ENCODE results near the gene DYNC1LI1.

Gene DYNC1LI1

GRCh38 chr3:32487781-32488473, 82.7 kb downstream of the DYNC1LI1 start:
- no peak for DNase-seq

DNA sequence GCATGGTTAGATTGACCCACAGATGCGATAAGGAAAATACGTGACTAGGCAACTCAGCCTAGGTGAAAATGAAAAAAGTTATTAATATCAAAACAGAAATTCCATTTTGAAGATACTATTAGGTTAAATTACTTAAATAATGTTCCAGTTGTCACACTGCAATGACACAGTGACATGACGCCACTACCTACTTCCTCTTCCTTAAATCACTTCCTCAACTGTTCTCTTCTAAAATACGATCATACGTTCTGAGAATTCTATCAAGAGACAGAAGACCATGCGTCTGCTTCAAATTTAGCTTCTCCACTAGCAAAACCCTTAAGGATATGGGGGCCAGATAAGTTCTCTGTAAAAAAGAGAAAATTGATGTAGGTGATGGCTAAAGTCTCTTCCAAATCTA, 86.2 kb downstream of the DYNC1LI1 start:
- DNase-seq: no peak

GRCh38 chr3:32483772-32484171, 86.9 kb downstream of the DYNC1LI1 start:
- no peak for DNase-seq

DNA sequence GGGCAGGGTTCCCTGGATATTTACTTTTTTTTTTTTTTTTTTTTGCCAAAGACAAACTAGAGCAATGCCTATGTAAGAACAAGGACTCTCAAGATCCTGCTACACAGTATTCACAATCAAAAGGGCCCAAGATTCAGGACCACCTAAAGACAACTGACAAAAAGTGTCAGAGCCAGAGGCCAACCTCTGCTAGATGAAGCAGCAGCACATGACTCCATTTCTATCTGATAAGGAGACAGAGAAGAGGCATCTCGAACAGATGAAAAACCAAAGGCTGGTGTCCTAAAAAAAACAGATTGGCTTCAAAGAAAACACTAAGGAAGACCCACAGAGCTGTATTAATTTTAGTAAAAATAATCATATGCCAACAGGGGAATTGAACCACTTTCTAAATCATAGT, 88.0 kb downstream of the DYNC1LI1 start:
- no peak for DNase-seq

GRCh38 chr3:32481791-32482631, 88.6 kb downstream of the DYNC1LI1 start:
- DNase-seq: no peak

GRCh38 chr3:32480604-32481003, 90.1 kb downstream of the DYNC1LI1 start:
- no peak for DNase-seq
